A204.1 (cell line): Measurements from ENCODE around the gene OCIAD1.

Source experiments
- FAIRE-seq: peaks from 2 replicates; lab custom pipeline; 2012; peaks lifted over from hg19 to GRCh38; lab: Jason Lieb, UNC

Gene OCIAD1

GRCh38 chr4:48896845-48897244 is 66.0 kb downstream of the OCIAD1 start:
- no peak for FAIRE-seq

GRCh38 chr4:48898733-48899431 is 68.0 kb downstream of the OCIAD1 start:
- FAIRE-seq = no peak

DNA sequence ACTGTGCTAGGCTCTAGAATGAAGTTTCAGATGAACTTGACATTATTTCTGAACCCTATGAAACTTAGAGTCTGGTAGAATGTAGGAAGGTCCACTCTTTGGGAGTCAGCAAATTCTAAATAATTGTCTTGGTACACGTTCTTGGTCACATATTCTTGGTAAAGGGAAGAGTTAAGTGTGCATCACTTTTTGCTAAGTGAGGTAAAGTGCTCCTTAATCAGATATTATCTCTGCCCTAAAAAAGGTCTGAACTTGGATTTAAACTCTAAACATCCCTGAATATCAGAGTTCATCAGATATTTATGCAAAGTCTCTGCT is 68.5 kb downstream of the OCIAD1 start:
- FAIRE-seq = no peak

DNA sequence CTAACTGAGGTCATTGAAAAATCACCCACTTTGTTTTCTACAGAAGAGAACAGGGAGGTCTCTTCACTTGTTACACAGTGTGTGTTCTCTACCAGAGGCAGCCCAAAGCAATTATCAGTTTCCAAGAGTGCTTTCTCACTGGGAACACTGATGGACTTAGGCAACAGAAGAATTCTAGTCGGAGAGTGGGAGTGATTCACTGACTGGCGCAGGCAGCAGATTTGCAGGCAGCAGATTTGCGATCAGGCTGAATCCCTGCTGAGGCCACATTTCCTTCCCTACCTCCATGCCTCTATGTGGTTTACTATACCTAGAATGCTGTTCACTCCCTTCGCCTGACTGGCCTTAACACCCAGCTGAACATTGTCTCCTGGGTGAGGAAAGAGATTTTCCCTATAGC is 69.1 kb downstream of the OCIAD1 start:
- FAIRE-seq = no peak

GRCh38 chr4:48901196-48901595 is 70.3 kb downstream of the OCIAD1 start:
- no peak for FAIRE-seq

DNA sequence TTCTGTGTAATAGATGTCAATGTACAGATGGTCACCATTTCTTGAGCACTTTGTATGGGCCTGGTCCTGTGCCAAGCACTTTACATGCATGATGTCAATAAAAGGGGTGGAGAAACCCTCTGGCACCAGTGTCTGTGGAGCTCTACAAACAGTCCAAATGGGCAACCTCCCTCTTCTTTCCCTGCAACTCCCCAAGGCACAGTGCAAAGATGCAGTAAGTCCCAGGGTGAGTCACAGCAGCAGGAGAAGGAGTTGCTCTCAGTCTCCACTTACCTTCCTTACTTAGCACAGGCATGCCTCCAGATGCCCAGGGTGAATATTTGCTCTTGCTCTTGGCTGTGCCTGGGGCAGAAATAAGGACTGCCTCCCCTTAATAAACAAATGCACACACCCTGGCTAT is 71.4 kb downstream of the OCIAD1 start:
- FAIRE-seq = no peak

DNA sequence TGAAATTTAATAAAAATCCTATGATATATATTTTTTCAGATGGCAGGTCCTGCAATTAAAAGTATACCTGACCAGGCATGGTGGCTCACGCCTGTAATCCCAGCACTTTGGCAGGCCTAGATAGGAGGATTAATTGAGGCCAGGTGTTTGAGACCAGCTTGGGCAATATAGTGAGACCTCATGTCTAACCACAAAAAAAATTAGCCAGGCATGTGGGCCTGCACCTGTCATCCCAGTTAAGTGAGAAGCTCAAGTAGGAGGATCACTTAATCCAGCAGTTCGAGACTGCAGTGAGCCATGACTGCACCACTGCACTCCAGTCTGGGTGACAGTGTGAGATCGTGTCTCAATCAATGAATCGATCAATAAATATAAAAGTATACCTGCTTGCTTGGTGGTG is 73.2 kb downstream of the OCIAD1 start:
- no peak for FAIRE-seq

DNA sequence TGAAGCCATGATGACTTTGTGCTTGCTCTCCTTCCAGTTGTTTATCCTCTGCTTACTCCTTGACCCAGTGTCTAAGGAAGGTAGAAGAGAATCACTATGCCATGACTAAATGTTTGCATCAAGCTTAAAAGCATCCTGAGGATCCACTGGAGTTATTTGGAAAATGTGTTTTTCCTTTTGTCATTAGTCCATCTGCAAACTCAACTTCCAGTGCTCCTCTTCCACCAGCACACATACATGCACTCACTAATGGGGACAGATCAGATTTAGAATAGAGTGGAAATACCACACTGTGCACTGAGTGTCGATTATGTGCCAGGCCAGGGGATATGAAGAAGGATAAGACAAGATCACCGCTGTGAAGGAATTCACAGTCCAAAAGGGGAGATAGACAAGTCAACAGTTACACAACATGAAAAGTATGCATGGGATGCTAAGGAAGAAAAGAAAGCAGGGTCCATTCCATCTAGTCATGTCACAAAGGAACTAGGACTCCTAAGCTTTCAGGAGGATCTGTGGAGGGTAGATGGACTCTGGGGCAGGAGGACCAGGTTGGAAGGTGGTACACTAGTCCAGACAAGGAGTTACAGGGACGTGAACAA is 73.8 kb downstream of the OCIAD1 start:
- no peak for FAIRE-seq

GRCh38 chr4:48905363-48906015 is 74.6 kb downstream of the OCIAD1 start:
- no peak for FAIRE-seq

GRCh38 chr4:48906206-48907173 is 75.6 kb downstream of the OCIAD1 start, which contains the start of gene OCIAD2:
OCIAD2 (minus strand) TSS chr4:48906774; CDS start chr4:48904549, 2,225 bp downstream.
- no peak for FAIRE-seq

DNA sequence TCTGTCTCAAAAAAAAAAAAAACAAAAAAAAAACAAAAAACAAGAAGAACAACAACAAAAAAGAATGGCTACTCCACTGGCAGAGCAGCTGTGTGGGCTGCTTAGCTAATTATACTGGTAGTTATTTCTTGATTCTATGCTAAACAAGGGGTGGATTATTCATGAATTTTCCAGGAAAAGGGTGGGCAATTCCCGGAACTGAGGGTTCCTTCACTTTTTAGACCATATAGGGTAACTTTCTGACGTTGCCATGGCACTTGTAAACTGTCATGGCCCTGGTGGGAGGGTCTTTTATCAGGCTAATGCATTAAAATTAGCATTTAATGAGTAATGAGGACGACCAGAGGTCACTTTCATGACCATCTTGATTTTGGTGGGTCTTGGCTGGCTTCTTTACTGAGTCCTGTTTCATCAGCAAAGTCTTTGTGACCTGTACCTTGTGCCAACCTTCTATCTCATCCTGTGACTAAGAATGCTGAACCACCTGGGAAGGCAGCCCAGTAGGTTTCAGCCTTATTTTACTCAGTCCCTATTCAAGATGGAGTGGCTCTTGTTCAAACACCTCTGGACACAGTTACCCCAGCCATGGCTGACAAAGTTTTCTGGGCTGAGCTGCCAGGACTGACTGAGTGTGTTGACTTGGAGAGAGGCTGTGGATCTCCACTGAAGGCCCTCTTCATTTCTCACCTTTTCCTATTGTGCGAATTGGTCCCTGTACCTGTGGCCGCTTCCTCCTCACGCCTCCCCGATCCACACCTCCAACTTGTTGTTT is 77.0 kb downstream of the OCIAD1 start:
- no peak for FAIRE-seq

DNA sequence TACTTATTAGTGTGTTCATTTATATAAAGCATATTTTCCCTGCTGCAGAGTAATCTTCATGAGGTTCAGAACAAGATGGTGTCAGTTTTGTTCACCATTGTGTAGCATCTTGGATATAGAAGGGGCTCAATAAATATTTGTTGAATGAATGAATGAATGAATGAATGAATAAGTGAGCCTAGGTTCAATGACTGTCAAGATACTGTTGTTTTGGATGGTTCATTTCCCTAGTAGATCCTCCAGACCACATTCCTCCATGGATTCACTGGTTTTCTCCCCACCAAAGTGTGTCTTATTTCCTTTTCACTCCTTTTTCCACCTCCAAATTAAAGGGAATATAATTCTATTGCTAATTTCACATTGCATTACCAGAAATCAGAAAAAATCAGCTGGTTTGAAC is 77.8 kb downstream of the OCIAD1 start:
- no peak for FAIRE-seq

- FAIRE-seq = no peak
These were observed 78.8 kb downstream of the OCIAD1 start for GRCh38 chr4:48909697-48910096.

DNA sequence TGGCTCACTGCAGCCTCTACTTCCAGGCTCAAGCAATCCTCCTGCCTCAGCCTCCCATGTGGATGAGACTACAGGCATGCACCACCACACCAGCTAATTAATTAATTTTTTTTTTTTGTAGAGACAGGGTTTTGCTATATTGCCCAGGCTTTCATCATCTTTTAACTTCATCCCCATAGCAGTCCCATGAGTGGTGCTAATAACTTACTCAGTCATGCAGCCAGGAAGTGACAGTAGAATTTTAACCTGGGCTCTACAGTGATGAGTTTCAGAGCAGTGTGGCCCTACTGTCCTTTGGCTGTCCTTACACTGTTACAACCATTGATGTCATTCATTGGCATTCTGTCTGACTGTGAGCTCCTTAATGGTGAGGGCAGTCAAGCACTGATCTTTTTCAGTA is 79.6 kb downstream of the OCIAD1 start:
- no peak for FAIRE-seq
